Breast epithelium (tissue), 3 donors: Measurements from ENCODE around the gene CLTRN.

Source experiments
- POLR2A ChIP-seq: fragments of 450-650 bp; IDR thresholded peaks from one replicate; pipeline ENCODE4 v1.6.1; 2016; ENCODE audit warnings: antibody characterized with exemption, mild to moderate bottlenecking, moderate library complexity
- TF ChIP-seq, protein P1 (sequence below), 3 donors: fragments of 450-650 bp; IDR thresholded peaks; one replicate each; pipeline ENCODE4 v1.5.1; 2016 to 2017; ENCODE audit warnings: antibody characterized with exemption in 3 of 3, mild to moderate bottlenecking in 3 of 3, moderate library complexity in 3 of 3

DNA sequence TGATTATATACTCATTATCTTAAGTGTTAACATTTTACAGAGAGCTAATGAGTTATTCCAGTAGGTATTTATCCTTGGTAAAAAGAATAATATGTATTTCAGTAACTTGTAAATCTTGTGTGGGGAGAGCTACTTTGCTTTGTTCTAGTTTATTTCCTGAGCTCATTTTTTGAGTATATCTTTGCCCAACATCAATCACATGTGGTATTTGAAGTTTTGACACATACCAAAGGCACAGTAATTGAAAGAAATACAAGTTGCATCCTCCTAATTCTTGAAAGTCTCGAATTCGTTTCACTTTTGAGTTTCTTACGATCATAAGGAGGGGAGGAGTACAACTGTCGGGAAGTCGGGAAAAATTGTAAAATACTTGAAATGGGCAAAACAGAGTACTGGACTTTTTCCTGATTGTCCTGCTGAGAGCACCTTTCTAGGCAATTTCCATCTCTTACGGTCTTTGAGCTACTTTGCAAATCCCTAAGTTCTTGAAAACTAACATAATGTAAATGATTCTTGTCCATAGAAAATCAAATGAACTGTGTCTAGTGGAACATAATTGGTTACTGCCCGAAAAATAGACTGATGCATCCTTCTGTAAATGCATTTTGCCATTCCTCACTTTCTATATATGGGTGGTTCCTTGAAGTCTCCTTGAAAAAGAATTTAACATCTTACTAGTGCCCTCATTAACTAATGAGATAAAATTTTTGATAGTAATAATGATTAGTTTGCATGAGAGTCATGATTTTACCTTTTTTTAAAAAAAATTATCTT lies 20.6 kb downstream of the CLTRN start:
- TF ChIP-seq POLR2A, result no peak
- TF ChIP-seq, protein P1, sequence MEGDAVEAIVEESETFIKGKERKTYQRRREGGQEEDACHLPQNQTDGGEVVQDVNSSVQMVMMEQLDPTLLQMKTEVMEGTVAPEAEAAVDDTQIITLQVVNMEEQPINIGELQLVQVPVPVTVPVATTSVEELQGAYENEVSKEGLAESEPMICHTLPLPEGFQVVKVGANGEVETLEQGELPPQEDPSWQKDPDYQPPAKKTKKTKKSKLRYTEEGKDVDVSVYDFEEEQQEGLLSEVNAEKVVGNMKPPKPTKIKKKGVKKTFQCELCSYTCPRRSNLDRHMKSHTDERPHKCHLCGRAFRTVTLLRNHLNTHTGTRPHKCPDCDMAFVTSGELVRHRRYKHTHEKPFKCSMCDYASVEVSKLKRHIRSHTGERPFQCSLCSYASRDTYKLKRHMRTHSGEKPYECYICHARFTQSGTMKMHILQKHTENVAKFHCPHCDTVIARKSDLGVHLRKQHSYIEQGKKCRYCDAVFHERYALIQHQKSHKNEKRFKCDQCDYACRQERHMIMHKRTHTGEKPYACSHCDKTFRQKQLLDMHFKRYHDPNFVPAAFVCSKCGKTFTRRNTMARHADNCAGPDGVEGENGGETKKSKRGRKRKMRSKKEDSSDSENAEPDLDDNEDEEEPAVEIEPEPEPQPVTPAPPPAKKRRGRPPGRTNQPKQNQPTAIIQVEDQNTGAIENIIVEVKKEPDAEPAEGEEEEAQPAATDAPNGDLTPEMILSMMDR (IDR thresholded peaks at IDR 0.05), result no peak
